ENCODE data around the gene BRD8.

Gene BRD8

GRCh38 chr5:138132543-138132942, 45.9 kb downstream of the BRD8 start:
- no peak for DNase-seq
- Histone ChIP-seq H4K91ac (ENCODE audit: low read length) (no peak overlapping the region), H3K27me3 (ENCODE audit: control insufficient read depth in 1 of 2, insufficient read depth in 1 of 2, low read length in 2 of 2) (no peaks in the 10 kb centered on the region), H2BK5ac (ENCODE audit: low read depth, low read length, poor library complexity, severe bottlenecking) (no peak overlapping the region), H4K8ac (ENCODE audit: low read length) (no peak overlapping the region), H2BK15ac (ENCODE audit: low read depth, poor library complexity, severe bottlenecking) (no peak overlapping the region), H3K4me2 (ENCODE audit: low read length, poor library complexity, severe bottlenecking) (no peak overlapping the region), H3K79me1 (replicated peaks; ENCODE audit: low read length, poor library complexity, severe bottlenecking) (no peaks in the 10 kb centered on the region), H3K9me3 (ENCODE audit: control insufficient read depth, low read length) (no peaks in the 10 kb centered on the region), H2AK5ac (ENCODE audit: low read length, severe bottlenecking) (no peak overlapping the region), H3K9ac (ENCODE audit: low read length) (peak overlapping the region; percentile 47), H3K4me3 (ENCODE audit: insufficient read depth in 1 of 2, low read depth in 1 of 2, low read length in 2 of 2) (no peak overlapping the region), H3K4ac (ENCODE audit: low read depth in 1 of 2, low read length in 2 of 2) (no peak overlapping the region), H3K27ac (ENCODE audit: low read length, poor library complexity, severe bottlenecking) (no peak overlapping the region), H3K23ac (ENCODE audit: low read length in 2 of 2) (no peak overlapping the region), H3K14ac (ENCODE audit: low read length in 2 of 2) (no peak overlapping the region), H2BK12ac (ENCODE audit: low read length in 2 of 2) (no peak overlapping the region), H3K36me3 (ENCODE audit: control insufficient read depth in 1 of 2, insufficient read depth in 2 of 2, low read depth in 1 of 2, low read length in 2 of 2) (no peaks in the 10 kb centered on the region), H2BK120ac (ENCODE audit: low read depth, low read length) (no peak overlapping the region), H2AFZ (ENCODE audit: low read depth, low read length) (no peak overlapping the region), H3K4me1 (ENCODE audit: control insufficient read depth, insufficient read depth, low read depth, low read length) (no peaks in the 10 kb centered on the region), H3K18ac (ENCODE audit: low read depth in 1 of 2, low read length in 2 of 2) (no peak overlapping the region)
- WGBS, result 78% methylated on average over 4 of the region's 7 CpGs

- no peak overlapping the region for H3K27ac ChIP-seq (ENCODE audit: low read length, poor library complexity, severe bottlenecking)
- no peak overlapping the region for H3K9ac ChIP-seq (ENCODE audit: low read length)
- H3K9me3 ChIP-seq (ENCODE audit: control insufficient read depth, low read length), result no peaks in the 10 kb centered on the region
- no peaks in the 10 kb centered on the region for H3K27me3 ChIP-seq (ENCODE audit: control insufficient read depth in 1 of 2, insufficient read depth in 1 of 2, low read length in 2 of 2)
- no peak overlapping the region for H3K14ac ChIP-seq (ENCODE audit: low read length in 2 of 2)
- no peaks in the 10 kb centered on the region for H3K4me1 ChIP-seq (ENCODE audit: control insufficient read depth, insufficient read depth, low read depth, low read length)
- H3K4ac ChIP-seq (ENCODE audit: low read depth in 1 of 2, low read length in 2 of 2), result no peak overlapping the region
- no peaks in the 10 kb centered on the region for H3K79me1 ChIP-seq (replicated peaks; ENCODE audit: low read length, poor library complexity, severe bottlenecking)
- no peak overlapping the region for H2AFZ ChIP-seq (ENCODE audit: low read depth, low read length)
- H4K8ac ChIP-seq (ENCODE audit: low read length), result no peak overlapping the region
- 96% methylated on average over 6 of the region's 6 CpGs for WGBS
- no peak overlapping the region for H3K18ac ChIP-seq (ENCODE audit: low read depth in 1 of 2, low read length in 2 of 2)
- H3K36me3 ChIP-seq (ENCODE audit: control insufficient read depth in 1 of 2, insufficient read depth in 2 of 2, low read depth in 1 of 2, low read length in 2 of 2), result no peaks in the 10 kb centered on the region
- no peak overlapping the region for H3K4me2 ChIP-seq (ENCODE audit: low read length, poor library complexity, severe bottlenecking)
- H2BK120ac ChIP-seq (ENCODE audit: low read depth, low read length), result no peak overlapping the region
- H3K23ac ChIP-seq (ENCODE audit: low read length in 2 of 2), result no peak overlapping the region
- H2BK15ac ChIP-seq (ENCODE audit: low read depth, poor library complexity, severe bottlenecking), result no peak overlapping the region
- no peak overlapping the region for H3K4me3 ChIP-seq (ENCODE audit: insufficient read depth in 1 of 2, low read depth in 1 of 2, low read length in 2 of 2)
- no peak overlapping the region for H2BK5ac ChIP-seq (ENCODE audit: low read depth, low read length, poor library complexity, severe bottlenecking)
- no peak overlapping the region for H2BK12ac ChIP-seq (ENCODE audit: low read length in 2 of 2)
- no peak overlapping the region for H2AK5ac ChIP-seq (ENCODE audit: low read length, severe bottlenecking)
- no peak for DNase-seq
- no peak overlapping the region for H4K91ac ChIP-seq (ENCODE audit: low read length)
Observed at GRCh38 chr5:138129347-138129746, 49.1 kb downstream of the BRD8 start.

DNA sequence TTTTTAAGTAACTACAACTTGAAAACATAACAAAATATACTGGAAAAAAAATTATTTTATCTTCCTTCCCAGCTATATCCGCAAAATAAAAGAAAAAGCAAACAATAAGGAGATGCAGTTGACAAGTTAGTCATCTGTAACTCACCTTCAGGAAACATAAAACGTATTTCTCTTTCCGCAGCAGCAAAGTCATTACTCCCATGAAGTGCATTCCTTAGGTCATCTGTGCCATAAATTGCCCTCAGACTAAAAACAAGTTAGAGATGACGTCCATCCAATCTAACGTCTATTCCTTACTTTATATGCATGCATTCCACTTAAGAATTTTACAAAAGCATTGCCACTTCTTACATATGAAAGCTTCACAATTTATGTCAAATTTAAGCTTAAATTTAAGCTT, 50.1 kb downstream of the BRD8 start:
- H2BK5ac ChIP-seq (ENCODE audit: low read depth, low read length, poor library complexity, severe bottlenecking), result no peak overlapping the region

GRCh38 chr5:138115254-138115653, 63.2 kb downstream of the BRD8 start:
- H3K23ac ChIP-seq (ENCODE audit: low read length in 2 of 2), result no peak overlapping the region

More for the DNA sequence above, 50.1 kb downstream of the BRD8 start:
- H3K4me3 ChIP-seq (ENCODE audit: insufficient read depth in 1 of 2, low read depth in 1 of 2, low read length in 2 of 2), result no peak overlapping the region
- no peaks in the 10 kb centered on the region for H3K4me1 ChIP-seq (ENCODE audit: control insufficient read depth, insufficient read depth, low read depth, low read length)
- no peaks in the 10 kb centered on the region for H3K79me1 ChIP-seq (replicated peaks; ENCODE audit: low read length, poor library complexity, severe bottlenecking)
- H2BK15ac ChIP-seq (ENCODE audit: low read depth, poor library complexity, severe bottlenecking), result no peak overlapping the region
- H3K4ac ChIP-seq (ENCODE audit: low read depth in 1 of 2, low read length in 2 of 2), result no peak overlapping the region
- DNase-seq, result no peak
- no peak overlapping the region for H3K4me2 ChIP-seq (ENCODE audit: low read length, poor library complexity, severe bottlenecking)
- no peak overlapping the region for H2AK5ac ChIP-seq (ENCODE audit: low read length, severe bottlenecking)
- H2BK12ac ChIP-seq (ENCODE audit: low read length in 2 of 2), result no peak overlapping the region
- H3K9ac ChIP-seq (ENCODE audit: low read length), result no peak overlapping the region
- no peak overlapping the region for H2AFZ ChIP-seq (ENCODE audit: low read depth, low read length)
- 53% methylated on average over 5 of the region's 5 CpGs for WGBS
- H3K36me3 ChIP-seq (ENCODE audit: control insufficient read depth in 1 of 2, insufficient read depth in 2 of 2, low read depth in 1 of 2, low read length in 2 of 2), result no peaks in the 10 kb centered on the region
- H2BK120ac ChIP-seq (ENCODE audit: low read depth, low read length), result no peak overlapping the region
- H3K18ac ChIP-seq (ENCODE audit: low read depth in 1 of 2, low read length in 2 of 2), result no peak overlapping the region
- H4K8ac ChIP-seq (ENCODE audit: low read length), result no peak overlapping the region
- no peaks in the 10 kb centered on the region for H3K27me3 ChIP-seq (ENCODE audit: control insufficient read depth in 1 of 2, insufficient read depth in 1 of 2, low read length in 2 of 2)
- no peak overlapping the region for H3K27ac ChIP-seq (ENCODE audit: low read length, poor library complexity, severe bottlenecking)
- no peak overlapping the region for H3K23ac ChIP-seq (ENCODE audit: low read length in 2 of 2)
- no peaks in the 10 kb centered on the region for H3K9me3 ChIP-seq (ENCODE audit: control insufficient read depth, low read length)
- no peak overlapping the region for H3K14ac ChIP-seq (ENCODE audit: low read length in 2 of 2)
- no peak overlapping the region for H4K91ac ChIP-seq (ENCODE audit: low read length)

More at GRCh38 chr5:138115254-138115653, 63.2 kb downstream of the BRD8 start:
- Histone ChIP-seq H2BK120ac (ENCODE audit: low read depth, low read length) (no peak overlapping the region), H3K4me2 (ENCODE audit: low read length, poor library complexity, severe bottlenecking) (no peak overlapping the region), H2BK15ac (ENCODE audit: low read depth, poor library complexity, severe bottlenecking) (no peak overlapping the region), H3K27ac (ENCODE audit: low read length, poor library complexity, severe bottlenecking) (no peak overlapping the region), H3K27me3 (ENCODE audit: control insufficient read depth in 1 of 2, insufficient read depth in 1 of 2, low read length in 2 of 2) (peaks cover 0 to 13% of the 10 kb centered on the region in 2 experiments), H3K9me3 (ENCODE audit: control insufficient read depth, low read length) (no peaks in the 10 kb centered on the region), H3K79me1 (replicated peaks; ENCODE audit: low read length, poor library complexity, severe bottlenecking) (no peaks in the 10 kb centered on the region), H3K9ac (ENCODE audit: low read length) (no peak overlapping the region), H2AFZ (ENCODE audit: low read depth, low read length) (no peak overlapping the region), H3K18ac (ENCODE audit: low read depth in 1 of 2, low read length in 2 of 2) (no peak overlapping the region), H3K4me3 (ENCODE audit: insufficient read depth in 1 of 2, low read depth in 1 of 2, low read length in 2 of 2) (no peak overlapping the region), H2BK5ac (ENCODE audit: low read depth, low read length, poor library complexity, severe bottlenecking) (no peak overlapping the region), H3K4ac (ENCODE audit: low read depth in 1 of 2, low read length in 2 of 2) (no peak overlapping the region), H3K36me3 (ENCODE audit: control insufficient read depth in 1 of 2, insufficient read depth in 2 of 2, low read depth in 1 of 2, low read length in 2 of 2) (no peaks in the 10 kb centered on the region), H3K4me1 (ENCODE audit: control insufficient read depth, insufficient read depth, low read depth, low read length) (peaks cover 2% of the 10 kb centered on the region), H4K91ac (ENCODE audit: low read length) (no peak overlapping the region), H3K14ac (ENCODE audit: low read length in 2 of 2) (no peak overlapping the region), H2BK12ac (ENCODE audit: low read length in 2 of 2) (no peak overlapping the region), H4K8ac (ENCODE audit: low read length) (no peak overlapping the region), H2AK5ac (ENCODE audit: low read length, severe bottlenecking) (no peak overlapping the region)
- DNase-seq, result no peak

Measured in mesenchymal stem cell (in vitro differentiated cells and primary cell).